ENCODE results near the gene EFCAB7.
"Not testable (repeated sequence)": the region's sequence is repeated elsewhere in the genome, so short reads cannot be mapped to it uniquely, and the experiment has no call there.

Gene EFCAB7

GRCh38 chr1:63569640-63570316 is 46.5 kb downstream of the EFCAB7 start:
- no peak overlapping the region for H3K27ac Mint-ChIP-seq
- H3K36me3 Mint-ChIP-seq (ENCODE audit: low read depth), result peaks cover 2% of the 10 kb centered on the region
- no peaks in the 10 kb centered on the region for H3K9me3 Mint-ChIP-seq
- H3K4me1 Mint-ChIP-seq (ENCODE audit: low read depth), result no peaks in the 10 kb centered on the region
- no peak for DNase-seq (ENCODE audit: low spot score)
- no peak overlapping the region for H3K4me3 Mint-ChIP-seq
- H3K27me3 Mint-ChIP-seq (ENCODE audit: low read depth), result no peaks in the 10 kb centered on the region

DNA sequence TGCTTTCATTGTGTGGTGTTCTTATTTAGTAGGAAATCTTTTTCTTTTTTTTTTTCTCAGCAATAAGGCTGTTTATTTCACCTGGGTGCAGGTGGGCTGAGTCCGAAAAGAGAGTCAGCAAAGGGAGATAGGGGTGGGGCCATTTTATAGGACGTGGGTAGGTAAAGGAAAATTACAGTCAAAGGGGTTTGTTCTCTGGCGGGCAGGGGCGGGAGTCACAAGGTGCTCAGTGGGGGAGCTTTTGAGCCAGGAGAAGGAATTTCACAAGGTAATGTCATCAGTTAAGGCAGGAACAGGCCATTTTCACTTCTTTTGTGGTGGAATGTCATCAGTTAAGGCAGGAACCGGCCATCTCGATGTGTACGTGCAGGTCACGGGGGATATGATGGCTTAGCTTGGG is 49.4 kb downstream of the EFCAB7 start:
- not testable (repeated sequence) for H3K36me3 Mint-ChIP-seq (ENCODE audit: low read depth); H3K27ac Mint-ChIP-seq; H3K9me3 Mint-ChIP-seq; DNase-seq (ENCODE audit: low spot score); H3K27me3 Mint-ChIP-seq (ENCODE audit: low read depth); H3K4me1 Mint-ChIP-seq (ENCODE audit: low read depth); H3K4me3 Mint-ChIP-seq

DNA sequence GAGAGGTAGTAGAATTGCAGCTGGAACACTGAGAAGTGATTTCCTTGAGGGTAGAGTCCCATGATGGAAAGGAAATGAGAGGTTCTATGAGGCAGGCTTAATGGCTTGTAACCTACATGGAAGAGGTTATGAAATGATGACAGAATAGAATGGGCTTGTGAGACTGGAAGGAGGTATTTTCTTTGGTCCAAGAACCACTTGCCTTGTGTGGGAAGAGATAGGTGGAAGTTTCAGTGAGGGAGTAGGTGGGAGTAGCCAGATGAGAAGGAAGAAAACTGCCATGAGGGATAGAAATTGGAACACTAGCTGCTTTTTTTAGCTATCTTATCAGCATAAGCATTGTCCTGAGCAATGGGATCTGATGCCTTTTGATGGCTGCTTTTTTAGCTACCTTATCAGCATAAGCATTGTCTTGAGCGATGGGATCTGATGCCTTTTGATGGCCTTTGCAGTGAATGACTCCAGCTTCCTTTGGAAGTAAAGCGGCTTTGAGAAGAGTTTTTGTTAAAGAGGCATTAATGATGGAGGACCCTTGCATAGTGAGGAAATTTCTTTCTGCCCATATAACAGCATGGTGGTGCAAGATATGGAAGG is 51.0 kb downstream of the EFCAB7 start:
- not testable (repeated sequence) for H3K4me3 Mint-ChIP-seq; H3K27ac Mint-ChIP-seq; DNase-seq (ENCODE audit: low spot score)

GRCh38 chr1:63575340-63575826 is 52.1 kb downstream of the EFCAB7 start:
- Mint-ChIP-seq H3K27ac (no peak overlapping the region), H3K36me3 (ENCODE audit: low read depth) (no peaks in the 10 kb centered on the region), H3K9me3 (peaks cover 7% of the 10 kb centered on the region), H3K4me3 (no peak overlapping the region), H3K4me1 (ENCODE audit: low read depth) (no peaks in the 10 kb centered on the region), H3K27me3 (ENCODE audit: low read depth) (no peaks in the 10 kb centered on the region)
- DNase-seq (ENCODE audit: low spot score), result no peak

More for the DNA sequence above, 51.0 kb downstream of the EFCAB7 start:
- not testable (repeated sequence) for H3K9me3 Mint-ChIP-seq; H3K36me3 Mint-ChIP-seq (ENCODE audit: low read depth); H3K4me1 Mint-ChIP-seq (ENCODE audit: low read depth); H3K27me3 Mint-ChIP-seq (ENCODE audit: low read depth)

DNA sequence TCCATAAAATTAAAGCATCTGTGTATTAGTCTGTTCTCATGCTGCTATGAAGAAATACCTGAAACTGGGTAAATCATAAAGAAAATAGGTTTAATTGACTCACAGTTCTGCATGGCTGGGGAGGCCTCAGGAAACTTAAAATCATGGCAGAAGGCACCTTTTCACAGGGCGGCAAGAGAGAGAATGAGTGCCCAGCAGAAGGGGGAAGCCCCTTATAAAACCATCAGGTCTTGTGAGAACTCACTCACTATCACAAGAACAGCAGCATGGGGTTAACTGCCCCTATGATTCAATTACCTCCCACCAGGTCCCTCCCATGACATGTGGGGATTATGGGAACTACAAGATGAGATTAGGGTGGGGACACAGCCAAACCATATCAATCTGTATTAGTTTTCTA is 63.0 kb downstream of the EFCAB7 start:
- Mint-ChIP-seq H3K4me1 (ENCODE audit: low read depth) (peaks cover 11% of the 10 kb centered on the region), H3K36me3 (ENCODE audit: low read depth) (peaks cover 44% of the 10 kb centered on the region), H3K9me3 (peaks cover 16% of the 10 kb centered on the region)
- H3K4me3 Mint-ChIP-seq; H3K27ac Mint-ChIP-seq; H3K27me3 Mint-ChIP-seq (ENCODE audit: low read depth); DNase-seq (ENCODE audit: low spot score): not testable (repeated sequence)

GRCh38 chr1:63590166-63590560 is 66.8 kb downstream of the EFCAB7 start:
- Mint-ChIP-seq H3K9me3 (no peaks in the 10 kb centered on the region), H3K36me3 (ENCODE audit: low read depth) (peaks cover 24% of the 10 kb centered on the region), H3K27me3 (ENCODE audit: low read depth) (no peaks in the 10 kb centered on the region), H3K4me1 (ENCODE audit: low read depth) (peaks cover 24% of the 10 kb centered on the region), H3K27ac (no peak overlapping the region), H3K4me3 (no peak overlapping the region)
- DNase-seq (ENCODE audit: low spot score), result no peak

GRCh38 chr1:63592536-63593302 is 69.4 kb downstream of the EFCAB7 start:
- Mint-ChIP-seq H3K27me3 (ENCODE audit: low read depth) (no peaks in the 10 kb centered on the region), H3K4me1 (ENCODE audit: low read depth) (peaks cover 36% of the 10 kb centered on the region), H3K36me3 (ENCODE audit: low read depth) (peaks cover 22% of the 10 kb centered on the region), H3K4me3 (peak overlapping the region; percentile 98), H3K27ac (peak overlapping the region; percentile 99), H3K9me3 (no peaks in the 10 kb centered on the region)
- DNase-seq (ENCODE audit: low spot score), result no peak

GRCh38 chr1:63593303-63593885 is 70.1 kb downstream of the EFCAB7 start, which contains the start of gene PGM1:
Gene PGM1 (plus strand): TSS chr1:63593411. CDS start chr1:63593489, 78 bp downstream.
- peaks cover 34% of the 10 kb centered on the region for H3K4me1 Mint-ChIP-seq (ENCODE audit: low read depth)
- H3K36me3 Mint-ChIP-seq (ENCODE audit: low read depth), result peaks cover 22% of the 10 kb centered on the region
- no peaks in the 10 kb centered on the region for H3K9me3 Mint-ChIP-seq
- H3K27ac Mint-ChIP-seq, result peak within 1 kb of the TSS; percentile 99
- peak; percentile 77 for DNase-seq (ENCODE audit: low spot score)
- no peaks in the 10 kb centered on the region for H3K27me3 Mint-ChIP-seq (ENCODE audit: low read depth)
- peak within 1 kb of the TSS; percentile 98 for H3K4me3 Mint-ChIP-seq

GRCh38 chr1:63593886-63594605 is 70.7 kb downstream of the EFCAB7 start:
- Mint-ChIP-seq H3K4me3 (peak overlapping the region; percentile 98), H3K4me1 (ENCODE audit: low read depth) (peaks cover 30% of the 10 kb centered on the region), H3K27me3 (ENCODE audit: low read depth) (no peaks in the 10 kb centered on the region), H3K9me3 (no peaks in the 10 kb centered on the region), H3K27ac (peak overlapping the region; percentile 99), H3K36me3 (ENCODE audit: low read depth) (peaks cover 19% of the 10 kb centered on the region)
- DNase-seq (ENCODE audit: low spot score), result peak; percentile 78

GRCh38 chr1:63595435-63595834 is 72.1 kb downstream of the EFCAB7 start:
- H3K36me3 Mint-ChIP-seq (ENCODE audit: low read depth), result peaks cover 19% of the 10 kb centered on the region
- no peaks in the 10 kb centered on the region for H3K9me3 Mint-ChIP-seq
- no peaks in the 10 kb centered on the region for H3K27me3 Mint-ChIP-seq (ENCODE audit: low read depth)
- H3K27ac Mint-ChIP-seq, result no peak overlapping the region
- H3K4me1 Mint-ChIP-seq (ENCODE audit: low read depth), result peaks cover 32% of the 10 kb centered on the region
- DNase-seq (ENCODE audit: low spot score), result no peak
- H3K4me3 Mint-ChIP-seq, result peak overlapping the region; percentile 27

GRCh38 chr1:63599799-63600198 is 76.5 kb downstream of the EFCAB7 start:
- no peak overlapping the region for H3K4me3 Mint-ChIP-seq
- H3K36me3 Mint-ChIP-seq (ENCODE audit: low read depth), result peaks cover 14% of the 10 kb centered on the region
- peaks cover 17% of the 10 kb centered on the region for H3K4me1 Mint-ChIP-seq (ENCODE audit: low read depth)
- no peaks in the 10 kb centered on the region for H3K27me3 Mint-ChIP-seq (ENCODE audit: low read depth)
- H3K27ac Mint-ChIP-seq, result no peak overlapping the region
- no peak for DNase-seq (ENCODE audit: low spot score)
- no peaks in the 10 kb centered on the region for H3K9me3 Mint-ChIP-seq

- Mint-ChIP-seq H3K27me3 (ENCODE audit: low read depth) (no peaks in the 10 kb centered on the region), H3K4me1 (ENCODE audit: low read depth) (peaks cover 17% of the 10 kb centered on the region)
Observed at GRCh38 chr1:63600248-63600647, 76.9 kb downstream of the EFCAB7 start.

GRCh38 chr1:63601061-63601460 is 77.7 kb downstream of the EFCAB7 start:
- no peaks in the 10 kb centered on the region for H3K27me3 Mint-ChIP-seq (ENCODE audit: low read depth)
- no peak for DNase-seq (ENCODE audit: low spot score)
- H3K27ac Mint-ChIP-seq, result no peak overlapping the region
- no peaks in the 10 kb centered on the region for H3K9me3 Mint-ChIP-seq
- H3K4me3 Mint-ChIP-seq, result no peak overlapping the region
- peaks cover 11% of the 10 kb centered on the region for H3K36me3 Mint-ChIP-seq (ENCODE audit: low read depth)
- H3K4me1 Mint-ChIP-seq (ENCODE audit: low read depth), result peaks cover 11% of the 10 kb centered on the region

More at GRCh38 chr1:63600248-63600647, 76.9 kb downstream of the EFCAB7 start:
- Mint-ChIP-seq H3K4me3 (no peak overlapping the region), H3K9me3 (no peaks in the 10 kb centered on the region), H3K36me3 (ENCODE audit: low read depth) (peaks cover 14% of the 10 kb centered on the region), H3K27ac (no peak overlapping the region)
- no peak for DNase-seq (ENCODE audit: low spot score)

Measured in T-helper 2 cell treated with Interferon-gamma antibody and Interleukin-4, amounts not matched to agents 5 μg/mL and 100 μg/mL, for 36 hours (primary cell).